Measurements from ENCODE around the gene NDUFV1. TPM values are rescaled to one million over a fixed set of nuclear protein-coding genes. Genes with fewer than 3 reads are reported as not detected.
"Not testable (repeated sequence)": the region's sequence is repeated elsewhere in the genome, so short reads cannot be mapped to it uniquely, and the experiment has no call there.

The NDUFV1 gene
- total RNA-seq, 2 donors from 2014 or later: 246 to 381 TPM

DNA sequence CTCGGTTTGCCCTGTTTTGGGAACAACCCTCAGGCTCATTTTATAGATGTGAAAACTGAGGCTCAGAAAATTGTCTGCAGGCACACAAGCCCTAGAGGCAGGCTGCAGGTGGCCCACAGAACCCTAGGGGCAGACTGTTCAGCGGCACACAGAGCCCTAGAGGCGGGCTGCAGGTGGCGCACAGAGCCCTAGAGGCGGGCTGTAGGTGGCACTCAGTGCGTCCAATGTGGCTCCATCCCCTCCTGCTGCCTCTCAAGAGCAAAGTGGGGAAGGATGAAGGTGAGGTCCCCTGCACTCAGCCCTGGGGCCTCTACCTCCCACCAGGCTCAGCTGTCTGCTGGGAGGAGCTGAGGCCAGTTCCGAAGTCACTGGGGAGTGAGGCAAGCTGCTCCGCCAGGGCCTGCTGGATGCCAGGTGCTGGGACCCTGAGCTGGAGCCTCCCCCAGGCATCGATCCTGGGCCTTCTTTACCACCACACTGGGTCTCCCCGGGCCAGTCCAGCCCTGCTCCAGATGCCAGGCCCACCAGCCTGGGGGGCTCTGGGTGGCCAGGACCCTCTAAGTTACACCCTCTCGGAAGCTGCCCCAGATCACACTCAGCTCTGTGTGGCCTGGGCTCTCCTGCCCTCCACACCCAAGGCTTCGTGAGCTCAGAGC is 41.5 kb downstream of the NDUFV1 start:
- Mint-ChIP-seq H3K9me3 (no peaks in the 10 kb centered on the region), H3K27ac (no peak overlapping the region), H3K36me3 (no peaks in the 10 kb centered on the region), H3K4me1 (ENCODE audit: low read depth in 2 of 2) (peaks cover 22 to 26% of the 10 kb centered on the region in 2 donors), H3K27me3 (peaks cover 0 to 3% of the 10 kb centered on the region in 2 donors), H3K4me3 (no peak overlapping the region)
- DNase-seq (ENCODE audit: low spot score): no peak
- peak in 1 of 2 donors; percentile 57 for ATAC-seq

DNA sequence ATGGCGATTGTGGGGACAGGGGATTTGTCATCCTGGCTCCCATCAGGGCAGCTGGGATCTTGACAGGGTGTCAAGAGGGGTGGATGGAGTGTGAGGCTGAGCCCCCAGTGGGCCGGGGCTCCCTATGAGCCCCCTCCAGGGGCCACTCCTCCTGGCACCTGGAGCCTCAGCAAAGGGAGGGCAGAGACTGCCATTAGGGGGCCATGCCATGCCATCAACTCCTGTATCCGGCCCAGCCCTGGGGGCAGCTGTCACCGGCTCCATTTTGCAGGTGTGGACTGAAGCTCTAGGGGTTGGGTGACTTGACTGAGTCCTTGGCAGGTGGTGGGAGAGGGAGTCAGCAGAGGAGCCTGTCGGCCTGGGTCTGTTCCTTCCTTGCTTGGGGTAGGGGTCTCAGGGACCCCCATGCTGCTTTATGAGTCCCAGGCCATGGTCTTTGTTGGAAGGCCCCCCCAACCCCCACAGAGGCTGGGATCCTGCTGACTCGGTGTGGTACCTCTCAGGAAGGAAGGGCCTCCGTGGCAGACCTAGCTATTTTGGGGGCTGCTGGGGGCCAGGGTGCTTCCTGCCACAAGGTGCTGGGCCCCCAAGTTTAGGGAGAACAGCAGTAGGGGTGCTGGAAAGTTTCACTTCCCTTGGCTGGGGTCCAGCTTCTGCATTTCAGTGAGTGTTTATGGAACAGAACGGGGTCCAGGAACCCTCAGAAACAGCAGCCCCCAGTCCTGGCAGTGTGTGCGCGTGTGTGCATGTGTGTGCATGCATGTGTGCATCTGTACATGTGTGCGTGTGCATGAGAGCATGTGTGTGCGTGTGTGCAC is 42.3 kb downstream of the NDUFV1 start:
- Mint-ChIP-seq H3K9me3 (no peaks in the 10 kb centered on the region), H3K4me3 (no peak overlapping the region), H3K36me3 (no peaks in the 10 kb centered on the region), H3K4me1 (ENCODE audit: low read depth in 2 of 2) (peaks cover 22 to 26% of the 10 kb centered on the region in 2 donors), H3K27ac (no peak overlapping the region), H3K27me3 (peaks cover 0 to 3% of the 10 kb centered on the region in 2 donors)
- DNase-seq (ENCODE audit: low spot score) (no peak), ATAC-seq (no peak)

DNA sequence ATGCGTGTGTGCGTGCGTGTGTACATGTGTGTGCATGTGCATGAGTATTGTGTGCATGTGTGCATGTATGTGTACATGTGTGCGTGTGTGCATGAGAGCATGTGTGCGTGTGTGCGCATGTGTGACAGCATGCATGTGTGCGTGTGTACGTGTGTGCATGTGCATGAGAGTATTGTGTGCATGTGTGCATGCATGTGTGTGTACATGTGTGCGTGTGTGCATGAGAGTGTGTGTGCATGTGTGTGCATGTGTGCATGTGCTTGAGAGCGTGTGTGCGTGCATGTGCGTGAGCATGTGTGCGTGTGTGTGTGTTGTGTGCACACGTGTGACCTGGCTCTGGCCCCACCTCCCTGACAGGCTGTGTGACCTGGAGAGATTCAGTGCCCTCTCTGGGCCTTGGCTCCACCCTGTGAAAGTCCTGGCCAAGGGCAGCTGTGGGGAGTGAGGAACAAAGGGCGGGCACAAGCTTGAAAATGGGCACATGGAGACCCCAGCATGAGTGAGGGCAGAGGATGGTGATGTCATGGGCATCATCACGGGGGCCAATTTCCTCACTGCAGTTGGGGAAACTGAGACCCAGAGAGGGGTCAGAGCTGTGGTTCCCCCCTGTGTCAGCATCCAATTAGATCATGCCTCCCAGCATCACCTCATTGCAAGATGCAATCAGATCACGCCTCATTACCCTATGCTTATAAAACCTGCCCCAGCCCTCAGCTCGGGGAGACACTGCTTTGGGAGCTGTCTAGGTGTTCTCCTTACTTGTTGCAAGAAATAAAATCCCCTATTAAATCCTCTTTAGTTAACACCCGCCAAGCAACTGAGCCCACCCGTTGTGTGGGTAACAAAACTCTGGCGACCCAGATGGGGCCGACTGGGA is 43.1 kb downstream of the NDUFV1 start:
- Mint-ChIP-seq H3K4me1 (ENCODE audit: low read depth in 2 of 2) (peaks cover 22 to 26% of the 10 kb centered on the region in 2 donors), H3K36me3 (no peaks in the 10 kb centered on the region)

DNA sequence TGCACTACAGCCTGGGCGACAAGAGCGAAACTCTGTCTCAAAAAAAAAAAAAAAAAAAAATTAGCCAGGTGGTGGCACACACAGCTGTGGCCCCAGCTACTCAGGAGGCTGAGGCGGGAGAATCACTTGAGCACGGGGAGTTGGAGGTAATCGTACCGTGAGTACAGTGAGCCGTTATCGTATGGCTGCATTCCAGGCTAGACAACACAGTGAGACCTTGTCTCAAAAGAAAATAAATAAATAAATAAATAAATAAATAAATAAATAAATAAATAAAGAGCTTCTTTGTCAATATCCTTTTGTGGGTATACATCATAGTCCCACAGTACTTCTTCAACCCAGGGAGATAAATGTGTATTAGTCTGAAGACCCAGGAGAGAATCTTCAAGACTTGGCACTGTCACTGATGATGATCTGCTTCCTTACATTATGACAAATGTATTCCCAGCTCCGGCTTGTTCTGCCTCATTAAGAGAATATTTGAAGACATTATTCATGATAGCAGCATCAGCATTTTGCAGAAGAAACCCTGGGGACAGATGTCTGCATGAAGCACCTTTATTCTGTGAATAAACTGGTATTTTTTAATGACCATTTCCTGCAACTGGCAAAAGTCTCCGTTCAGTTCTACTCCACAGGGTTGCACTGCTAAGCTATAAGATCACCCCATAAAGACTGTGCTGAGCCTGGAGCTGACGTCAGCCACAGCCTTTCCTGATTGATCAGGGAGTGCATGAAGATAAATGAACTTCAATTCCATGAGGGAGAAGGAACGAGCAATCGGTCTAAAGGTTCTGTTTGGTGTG is 45.4 kb downstream of the NDUFV1 start:
- H3K4me1 Mint-ChIP-seq (ENCODE audit: low read depth in 2 of 2): peaks cover 8 to 15% of the 10 kb centered on the region in 2 donors
- H3K27me3 Mint-ChIP-seq: no peaks in the 10 kb centered on the region
- no peak overlapping the region for H3K27ac Mint-ChIP-seq
- ATAC-seq (no peak), DNase-seq (ENCODE audit: low spot score) (no peak)
- no peaks in the 10 kb centered on the region for H3K9me3 Mint-ChIP-seq
- H3K4me3 Mint-ChIP-seq: no peak overlapping the region
- no peaks in the 10 kb centered on the region for H3K36me3 Mint-ChIP-seq

More for the DNA sequence above, 43.1 kb downstream of the NDUFV1 start:
- Mint-ChIP-seq H3K27me3 (peaks cover 0 to 3% of the 10 kb centered on the region in 2 donors), H3K27ac (peak overlapping the region; percentile 81 to 86), H3K9me3 (no peaks in the 10 kb centered on the region), H3K4me3 (peak overlapping the region; percentile 98)
- DNase-seq (ENCODE audit: low spot score): no peak
- no peak for ATAC-seq

DNA sequence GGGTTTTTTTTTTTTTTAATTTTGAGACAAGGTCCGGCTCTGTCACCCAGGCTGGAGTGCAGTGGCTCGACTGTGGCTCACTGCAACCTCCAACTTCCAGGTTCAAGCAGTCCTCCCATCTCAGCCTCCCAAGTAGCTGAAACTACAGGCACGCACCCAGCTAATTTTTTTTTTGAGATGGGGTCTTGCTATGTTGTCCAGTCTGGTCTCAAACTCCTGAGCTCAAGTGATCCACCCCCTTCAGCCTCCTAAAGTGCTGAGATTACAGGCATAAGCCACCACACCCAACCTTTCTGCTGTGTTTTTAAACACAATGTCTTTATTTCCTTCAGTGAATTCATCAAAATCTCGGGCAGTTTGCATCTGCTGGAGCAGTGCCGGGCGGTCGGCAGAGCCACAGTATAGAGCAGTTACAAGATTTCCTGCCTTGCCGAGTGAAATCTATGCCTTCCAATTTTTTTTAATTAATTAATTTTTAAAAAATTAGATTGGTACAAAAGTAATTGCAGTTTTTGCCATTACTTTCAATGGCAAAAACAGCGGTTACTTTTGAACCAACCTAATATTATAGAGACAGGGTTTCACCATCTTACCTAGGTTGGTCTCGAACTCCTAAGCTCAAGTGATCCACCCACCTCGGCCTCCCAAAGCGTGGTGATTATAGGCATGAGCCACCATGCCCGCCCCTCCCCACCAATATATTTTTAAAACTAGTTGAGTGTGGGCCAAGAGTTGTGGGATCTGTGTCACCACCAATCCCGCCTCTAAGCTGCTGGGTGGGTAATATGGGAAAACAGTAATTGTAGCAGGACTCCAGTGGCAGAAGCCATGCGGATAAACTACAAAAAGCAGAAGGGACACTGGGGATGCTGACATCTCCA is 46.5 kb downstream of the NDUFV1 start:
- Mint-ChIP-seq H3K9me3 (no peaks in the 10 kb centered on the region), H3K4me1 (ENCODE audit: low read depth in 2 of 2) (peaks cover 8 to 14% of the 10 kb centered on the region in 2 donors), H3K27me3 (no peaks in the 10 kb centered on the region), H3K27ac (no peak overlapping the region), H3K36me3 (no peaks in the 10 kb centered on the region), H3K4me3 (no peak overlapping the region)
- DNase-seq (ENCODE audit: low spot score) (no peak), ATAC-seq (no peak)

DNA sequence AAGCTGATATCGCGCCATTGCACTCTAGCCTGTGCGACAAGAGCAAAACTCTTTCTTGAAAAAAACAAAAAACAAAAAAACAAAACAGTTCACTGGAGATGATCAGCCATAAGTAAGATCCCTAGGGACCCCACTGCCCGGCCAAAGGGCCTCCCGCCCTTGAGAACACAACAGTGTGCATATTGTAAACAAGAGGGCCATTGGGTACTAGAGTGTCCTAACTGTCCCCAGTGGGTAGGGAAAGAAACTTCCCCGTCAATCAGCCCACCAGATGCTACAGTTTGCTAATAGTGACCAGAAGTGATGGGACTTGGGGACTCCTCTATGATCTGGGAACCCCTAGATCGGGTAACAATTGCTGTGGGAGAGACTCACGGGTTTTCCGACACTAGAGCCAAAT is 47.5 kb downstream of the NDUFV1 start:
- Mint-ChIP-seq H3K9me3 (no peaks in the 10 kb centered on the region), H3K4me1 (ENCODE audit: low read depth in 2 of 2) (peaks cover 8 to 11% of the 10 kb centered on the region in 2 donors), H3K27ac (no peak overlapping the region), H3K36me3 (no peaks in the 10 kb centered on the region), H3K4me3 (no peak overlapping the region), H3K27me3 (no peaks in the 10 kb centered on the region)
- DNase-seq (ENCODE audit: low spot score) (no peak), ATAC-seq (no peak)

DNA sequence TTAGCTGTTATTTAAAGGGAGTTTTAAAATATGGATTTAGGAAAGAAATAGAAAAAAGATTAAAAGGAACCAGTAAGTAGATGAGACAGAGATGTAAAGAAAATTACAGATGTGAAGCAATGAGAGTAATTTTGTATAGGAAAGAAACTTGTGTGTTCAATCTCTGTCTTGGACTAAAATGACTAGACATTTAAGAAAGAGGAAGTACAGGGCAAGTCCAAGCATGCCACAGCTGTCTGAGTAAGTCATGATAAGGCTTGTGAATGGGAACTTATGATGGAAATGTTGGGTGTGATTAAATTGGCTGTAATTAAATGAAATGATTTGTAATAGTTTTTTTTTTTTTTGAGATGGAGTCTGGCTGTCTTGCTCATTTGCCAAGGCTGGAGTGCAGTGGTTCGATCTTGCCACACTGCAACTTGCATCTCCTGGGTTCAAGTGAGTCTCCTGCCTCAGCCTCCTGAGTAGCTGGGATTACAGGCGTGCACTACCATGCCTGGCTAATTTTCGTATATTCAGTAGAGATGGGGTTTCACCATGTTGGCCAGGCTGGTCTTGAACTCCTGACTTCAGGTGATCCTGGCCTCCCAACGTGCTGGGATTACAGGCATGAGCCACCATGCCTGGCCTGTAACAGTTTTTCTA is 49.7 kb downstream of the NDUFV1 start:
- ATAC-seq: no peak
- H3K36me3 Mint-ChIP-seq: no peaks in the 10 kb centered on the region
- peak overlapping the region; percentile 16 for H3K4me3 Mint-ChIP-seq
- no peaks in the 10 kb centered on the region for H3K4me1 Mint-ChIP-seq (ENCODE audit: low read depth in 2 of 2)
- H3K27me3 Mint-ChIP-seq: peaks cover 4 to 6% of the 10 kb centered on the region in 2 donors
- no peak for DNase-seq (ENCODE audit: low spot score)
- no peak overlapping the region for H3K27ac Mint-ChIP-seq
- no peaks in the 10 kb centered on the region for H3K9me3 Mint-ChIP-seq

DNA sequence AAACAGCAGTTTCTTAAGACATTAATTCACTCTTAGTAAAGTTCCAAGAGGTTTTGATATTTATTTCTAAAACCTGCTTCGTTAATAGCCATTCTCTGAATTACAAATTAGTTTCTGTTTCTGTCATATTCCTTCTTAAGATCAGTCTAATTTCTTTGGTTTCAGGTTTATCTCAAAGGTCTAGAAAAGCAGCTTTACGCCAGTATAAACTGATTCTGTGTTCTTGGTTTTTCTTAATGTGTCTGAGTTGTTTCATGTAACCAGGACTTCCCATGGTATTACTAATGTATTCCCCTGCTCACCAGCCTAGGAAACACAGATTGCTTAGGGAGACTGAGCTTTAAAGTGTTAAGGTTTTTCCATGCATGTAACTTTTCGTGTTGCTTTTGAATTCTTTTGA is 50.6 kb downstream of the NDUFV1 start:
- ATAC-seq: peak in 1 of 2 donors; percentile 41
- H3K27ac Mint-ChIP-seq: no peak overlapping the region

DNA sequence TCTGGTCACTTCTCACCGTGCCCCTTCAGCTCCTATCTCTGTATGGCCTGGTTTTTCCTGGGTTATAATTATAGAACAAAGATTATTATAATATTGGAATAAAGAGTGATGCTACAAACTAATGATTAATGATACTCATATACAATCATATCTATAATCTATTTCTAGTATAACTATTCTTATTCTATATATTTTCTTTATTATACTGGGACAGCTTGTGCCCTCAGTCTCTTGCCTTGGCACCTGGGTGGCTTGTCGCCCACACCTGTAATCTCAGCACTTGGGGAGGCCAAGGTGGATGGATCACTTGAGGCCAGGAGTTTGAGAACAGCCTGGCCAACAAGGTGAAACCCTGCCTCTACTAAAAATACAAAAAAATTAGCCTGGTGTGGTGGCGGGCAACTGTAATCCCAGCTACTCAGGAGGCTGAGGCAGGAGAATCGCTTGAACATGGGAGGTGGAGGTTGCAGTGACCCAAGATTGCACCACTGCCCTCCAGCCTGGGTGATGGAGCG is 53.0 kb downstream of the NDUFV1 start:
- ATAC-seq; H3K27ac Mint-ChIP-seq; H3K36me3 Mint-ChIP-seq; H3K9me3 Mint-ChIP-seq; H3K4me1 Mint-ChIP-seq (ENCODE audit: low read depth in 2 of 2); H3K27me3 Mint-ChIP-seq; H3K4me3 Mint-ChIP-seq; DNase-seq (ENCODE audit: low spot score): not testable (repeated sequence)

More for the DNA sequence above, 50.6 kb downstream of the NDUFV1 start:
- Mint-ChIP-seq H3K36me3 (no peaks in the 10 kb centered on the region), H3K4me1 (ENCODE audit: low read depth in 2 of 2) (no peaks in the 10 kb centered on the region), H3K9me3 (no peaks in the 10 kb centered on the region), H3K4me3 (no peak overlapping the region), H3K27me3 (peaks cover 4 to 6% of the 10 kb centered on the region in 2 donors)
- no peak for DNase-seq (ENCODE audit: low spot score)

DNA sequence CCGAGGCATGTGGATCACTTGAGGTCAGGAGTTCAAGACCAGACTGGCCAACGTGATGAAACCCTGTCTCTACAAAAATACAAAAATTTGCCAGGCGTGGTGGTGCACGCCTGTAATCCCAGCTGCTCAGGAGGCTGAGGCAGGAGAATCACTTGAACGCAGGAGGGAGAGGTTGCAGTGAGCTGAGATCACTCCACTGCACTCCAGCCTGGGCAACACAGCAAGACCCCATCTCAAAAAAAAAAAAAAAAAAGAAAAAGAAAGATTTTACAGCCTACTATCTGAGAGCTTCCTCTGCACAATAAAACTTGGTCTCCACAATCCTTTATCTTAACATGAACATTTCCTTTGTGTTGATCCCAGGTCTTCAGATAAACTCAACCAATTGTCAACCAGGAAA is 54.0 kb downstream of the NDUFV1 start:
- H3K36me3 Mint-ChIP-seq; H3K9me3 Mint-ChIP-seq; H3K27ac Mint-ChIP-seq; DNase-seq (ENCODE audit: low spot score); H3K4me1 Mint-ChIP-seq (ENCODE audit: low read depth in 2 of 2); H3K4me3 Mint-ChIP-seq; ATAC-seq; H3K27me3 Mint-ChIP-seq: not testable (repeated sequence)
